Measurements from ENCODE around the gene FOXE1.

FOXE1 gene

GRCh38 chr9:97864396-97864795 lies 11.4 kb downstream of the FOXE1 start:
- in situ Hi-C loops (cut with MboI; ENCODE audit: low sequenced_read_pairs): no loop called here

GRCh38 chr9:97866300-97866699 lies 13.3 kb downstream of the FOXE1 start:
- in situ Hi-C loops (cut with MboI; ENCODE audit: low sequenced_read_pairs): no loop called here

GRCh38 chr9:97866848-97867247 lies 13.8 kb downstream of the FOXE1 start:
- in situ Hi-C loops (cut with MboI; ENCODE audit: low sequenced_read_pairs): no loop called here

DNA sequence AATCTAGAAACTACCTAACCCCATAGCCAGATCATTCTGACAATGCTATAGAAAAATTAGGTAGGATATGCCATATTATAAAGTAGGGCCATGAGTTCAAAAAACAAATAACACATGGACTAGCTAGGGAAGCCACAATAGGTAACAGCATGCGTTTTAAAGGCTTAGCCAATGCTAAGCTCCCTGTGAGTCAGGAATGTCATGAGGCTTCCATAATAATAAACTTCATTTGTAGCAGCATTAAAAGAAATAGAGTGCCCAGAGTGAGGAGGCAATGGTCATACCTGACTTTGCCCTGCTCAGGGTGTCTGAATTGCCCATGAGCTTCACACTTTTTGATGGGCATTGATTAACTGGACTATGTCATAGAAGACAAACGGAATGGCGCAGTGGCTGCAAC lies 15.8 kb downstream of the FOXE1 start:
- in situ Hi-C loops (cut with MboI; ENCODE audit: low sequenced_read_pairs): no loop called here

GRCh38 chr9:97873425-97873824 lies 20.4 kb downstream of the FOXE1 start:
- in situ Hi-C loops (cut with MboI; ENCODE audit: low sequenced_read_pairs): no loop called here

DNA sequence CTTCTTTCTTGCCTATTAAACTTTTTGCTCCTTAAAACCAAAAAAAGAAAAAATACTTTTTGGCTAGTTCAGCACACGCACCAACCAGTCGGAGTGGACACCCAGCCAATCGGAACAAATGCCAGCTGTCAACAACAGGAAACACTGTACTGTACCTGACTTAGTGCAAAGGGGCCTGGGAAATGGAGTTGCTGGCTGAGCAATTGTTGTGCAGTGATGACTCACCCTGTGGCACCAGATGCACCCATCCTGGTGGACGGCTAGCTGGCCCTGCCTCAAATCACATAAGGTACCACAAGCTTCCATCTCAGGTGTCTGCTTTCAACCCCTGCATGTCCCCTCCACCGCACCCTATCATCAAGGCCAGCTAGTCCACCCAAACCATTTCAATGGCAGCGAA lies 20.9 kb downstream of the FOXE1 start:
- in situ Hi-C loops (cut with MboI; ENCODE audit: low sequenced_read_pairs): no loop called here

- in situ Hi-C loops (cut with MboI; ENCODE audit: low sequenced_read_pairs): no loop called here
These were observed 21.6 kb downstream of the FOXE1 start for GRCh38 chr9:97874624-97875023.

DNA sequence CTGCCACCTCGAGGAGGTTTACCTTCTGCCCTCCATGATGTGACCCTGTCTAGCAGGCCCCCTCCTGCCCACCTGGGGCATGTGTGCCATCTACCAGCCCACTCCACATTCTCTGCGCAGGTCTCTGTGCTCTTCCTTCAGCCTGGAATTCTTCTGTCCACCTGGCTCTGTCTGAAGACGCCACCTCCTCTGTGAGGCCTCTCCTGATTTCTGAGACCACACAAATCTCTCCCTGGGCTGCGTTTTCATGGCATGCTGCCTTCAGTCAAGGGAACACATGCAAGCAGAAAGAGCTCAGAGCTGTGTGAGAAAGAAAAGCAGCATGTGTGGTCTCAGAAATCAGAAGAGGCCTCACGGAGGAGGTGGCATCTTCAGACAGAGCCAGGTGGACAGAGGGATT lies 22.1 kb downstream of the FOXE1 start:
- in situ Hi-C loops (cut with MboI; ENCODE audit: low sequenced_read_pairs): no loop called here

DNA sequence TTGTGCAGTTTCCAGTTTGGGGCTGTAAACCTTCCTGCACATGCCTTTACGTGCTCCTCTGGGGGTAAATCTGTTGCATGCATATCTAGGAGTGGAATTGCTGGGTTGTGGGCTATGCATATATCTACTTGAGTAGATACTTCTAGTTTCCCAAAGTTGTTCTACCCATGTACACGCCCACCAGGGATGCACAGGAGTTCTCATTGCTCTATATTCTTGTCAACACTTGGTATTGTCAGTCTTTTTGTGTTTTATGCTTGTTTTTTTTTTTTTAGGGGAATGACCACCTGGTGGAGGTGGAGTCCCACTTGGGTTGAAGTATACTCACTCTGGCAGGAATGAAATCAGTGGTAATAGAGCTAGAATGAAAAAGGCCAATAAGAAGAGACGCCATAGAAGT lies 23.0 kb downstream of the FOXE1 start:
- in situ Hi-C loops (cut with MboI; ENCODE audit: low sequenced_read_pairs): no loop called here

GRCh38 chr9:97880336-97880735 lies 27.3 kb downstream of the FOXE1 start:
- in situ Hi-C loops (cut with MboI; ENCODE audit: low sequenced_read_pairs): no loop called here

DNA sequence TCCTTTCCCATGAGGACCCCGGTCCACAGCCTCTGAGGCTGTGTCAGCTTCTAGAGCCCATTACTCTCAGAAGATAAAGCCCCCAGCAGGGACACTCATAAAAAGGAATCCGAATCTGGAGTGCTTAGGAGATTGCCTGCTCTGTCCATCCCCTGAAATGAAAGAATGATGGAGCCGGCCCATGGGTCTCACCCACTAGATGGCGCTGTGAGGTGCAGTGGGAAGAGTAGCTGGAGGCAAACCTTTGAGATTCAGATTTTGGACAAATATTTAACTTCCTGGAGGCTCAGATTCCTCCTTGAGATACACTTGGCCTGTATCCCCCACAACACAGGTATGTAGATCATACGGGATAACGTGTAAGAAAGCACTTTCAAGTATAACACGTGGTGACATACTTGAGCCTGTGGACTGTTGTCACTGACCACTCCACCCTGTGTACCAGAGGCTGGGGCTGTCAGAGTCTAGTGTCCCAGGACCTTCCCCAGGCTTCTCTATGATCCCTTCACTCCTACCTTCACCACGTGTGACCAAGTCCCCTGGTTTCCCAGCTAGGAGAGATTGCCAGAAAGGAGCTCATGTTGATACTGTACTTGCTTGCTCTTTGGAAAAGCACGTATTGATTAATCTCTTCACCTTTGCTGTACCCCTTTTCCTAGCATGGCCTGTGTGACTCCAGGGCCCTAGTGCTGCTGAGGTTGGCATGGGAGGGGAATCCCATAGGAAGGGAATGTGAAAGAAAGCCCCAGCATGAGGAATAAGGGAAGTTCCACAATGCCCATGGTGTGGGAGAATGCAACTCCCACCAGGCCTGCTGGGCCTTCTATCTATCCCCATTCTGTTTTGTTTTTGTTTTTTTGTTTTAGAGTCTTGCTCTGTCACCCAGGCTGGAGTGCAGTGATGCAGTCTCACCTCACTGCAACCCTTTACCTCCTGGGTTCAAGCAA lies 37.2 kb downstream of the FOXE1 start:
- in situ Hi-C loops (cut with MboI; ENCODE audit: low sequenced_read_pairs): no loop called here

- in situ Hi-C loops (cut with MboI; ENCODE audit: low sequenced_read_pairs): no loop called here
These were observed 38.7 kb downstream of the FOXE1 start for GRCh38 chr9:97891736-97892135.

- in situ Hi-C loops (cut with MboI; ENCODE audit: low sequenced_read_pairs): no loop called here
These were observed 39.4 kb downstream of the FOXE1 start for GRCh38 chr9:97892421-97892820.

DNA sequence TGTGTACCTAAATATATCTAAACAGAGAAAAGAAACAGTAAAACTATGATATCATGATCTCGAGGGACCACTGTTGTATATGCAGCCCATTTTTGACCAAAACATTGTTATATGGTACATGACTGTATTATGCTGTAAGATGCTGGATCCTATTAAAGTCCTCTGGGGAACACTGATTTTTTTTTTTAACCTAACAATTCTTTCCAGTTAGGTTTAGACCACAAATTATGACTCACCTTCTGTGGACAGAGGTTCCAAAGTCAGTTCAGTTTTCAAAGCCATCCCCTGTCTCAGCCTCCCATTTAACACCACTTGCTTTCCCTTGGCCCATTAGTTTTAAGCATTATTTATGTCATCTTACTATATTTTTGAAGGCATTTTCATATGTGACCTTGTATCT lies 42.2 kb downstream of the FOXE1 start:
- in situ Hi-C loops (cut with MboI; ENCODE audit: low sequenced_read_pairs): no loop called here

DNA sequence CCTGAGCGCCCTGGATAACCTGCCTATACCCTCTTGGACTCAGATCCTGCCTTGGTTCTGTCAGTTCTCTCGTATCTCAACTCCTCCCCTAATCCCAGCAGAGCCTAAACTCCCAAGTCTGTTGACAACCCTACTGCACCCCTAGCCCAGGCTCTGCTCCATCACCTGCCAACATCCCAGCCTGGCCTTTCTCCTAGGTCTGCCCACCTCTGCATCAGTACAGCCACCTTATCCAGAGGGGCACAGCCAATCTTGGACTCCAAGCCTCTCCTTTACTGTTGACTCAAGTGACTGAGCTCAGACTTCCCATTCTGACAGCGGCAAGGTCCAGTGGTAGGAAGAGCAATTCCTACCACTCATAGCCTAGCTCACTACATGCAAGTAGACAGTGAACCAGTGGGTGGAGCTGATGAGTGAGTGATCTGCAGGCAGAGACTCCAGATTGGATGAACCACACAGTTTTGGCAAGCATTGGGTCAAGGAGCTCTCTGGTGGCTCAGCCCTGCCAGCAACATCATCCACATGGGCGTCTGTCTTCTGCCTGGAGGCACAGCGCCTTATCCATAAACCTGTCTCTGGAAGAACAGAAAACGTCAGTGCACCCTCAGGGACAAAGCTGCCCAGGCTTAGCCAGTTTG lies 42.8 kb downstream of the FOXE1 start:
- in situ Hi-C loops (cut with MboI; ENCODE audit: low sequenced_read_pairs): no loop called here

GRCh38 chr9:97900103-97900737 lies 47.2 kb downstream of the FOXE1 start:
- in situ Hi-C loops (cut with MboI; ENCODE audit: low sequenced_read_pairs): loop anchor here (10.0 kb wide), 1 partner anchor 195 kb away; no protein-coding TSS in a partner anchor

- in situ Hi-C loops (cut with MboI; ENCODE audit: low sequenced_read_pairs): loop anchor here (10.0 kb wide), 1 partner anchor 196 kb away; no protein-coding TSS in a partner anchor
These were observed 47.9 kb downstream of the FOXE1 start for GRCh38 chr9:97900738-97901565.

GRCh38 chr9:97903177-97903576 lies 50.2 kb downstream of the FOXE1 start:
- in situ Hi-C loops (cut with MboI; ENCODE audit: low sequenced_read_pairs): loop anchor here (10.0 kb wide), 1 partner anchor 198 kb away; no protein-coding TSS in a partner anchor

GRCh38 chr9:97904725-97905124 lies 51.7 kb downstream of the FOXE1 start:
- in situ Hi-C loops (cut with MboI; ENCODE audit: low sequenced_read_pairs): loop anchor here (10.0 kb wide), 1 partner anchor 200 kb away; no protein-coding TSS in a partner anchor

- in situ Hi-C loops (cut with MboI; ENCODE audit: low sequenced_read_pairs): loop anchor here (10.0 kb wide), 1 partner anchor 200 kb away; no protein-coding TSS in a partner anchor
These were observed 52.2 kb downstream of the FOXE1 start for GRCh38 chr9:97905228-97905627.
